Keratinocyte (primary cell): ENCODE results near the gene CDKN2B. TPM values are rescaled to one million over a fixed set of nuclear protein-coding genes. Genes with fewer than 3 reads are reported as not detected.

Experiments
- DNase-seq: peaks from one replicate; pipeline ENCODE4 v3.0.0-alpha.2; 2011; ENCODE audit warnings: low read depth, missing footprints, low spot score
- FAIRE-seq: peaks from 2 replicates; lab custom pipeline; 2011; peaks lifted over from hg19 to GRCh38; lab: Jason Lieb, UNC
- H2AFZ ChIP-seq: 2 replicates; pipeline ENCODE4 v1.6.0; 2012; ENCODE audit warnings: low read length, control low read depth, inconsistent platforms; ENCODE audit not compliant: control insufficient read depth
- H3K27ac ChIP-seq: 2 replicates; pipeline ENCODE4 v1.5.1; 2011; ENCODE audit warnings: low read length; ENCODE audit not compliant: control insufficient read depth, insufficient read depth
- H3K27me3 ChIP-seq: 3 replicates; pipeline ENCODE4 v1.6.0; 2011; ENCODE audit warnings: low read length; ENCODE audit not compliant: control insufficient read depth, insufficient read depth; ENCODE audit errors: extremely low read depth
- H3K36me3 ChIP-seq, 2 experiments: 2 replicates in 1 of 2; 3 replicates in 1 of 2; pipeline ENCODE4 v1.5.1; 2011; ENCODE audit warnings: low read length in 2 of 2, mild to moderate bottlenecking in 1 of 2; ENCODE audit not compliant: control insufficient read depth in 2 of 2, insufficient read depth in 2 of 2; ENCODE audit errors: extremely low read depth in 1 of 2
- H3K4me1 ChIP-seq: 3 replicates; pipeline ENCODE4 v1.5.1; 2011; ENCODE audit warnings: low read length; ENCODE audit not compliant: control insufficient read depth, insufficient read depth; ENCODE audit errors: extremely low read depth
- H3K4me2 ChIP-seq: 3 replicates; pipeline ENCODE4 v1.6.0; 2011; ENCODE audit warnings: low read depth, low read length; ENCODE audit not compliant: control insufficient read depth, insufficient read depth; ENCODE audit errors: extremely low read depth
- H3K4me3 ChIP-seq, 3 experiments: fragments of 200-600 bp in 1 of 3; sonication (generic) in 1 of 3; 2 replicates in 2 of 3; 3 replicates in 1 of 3; pipeline ENCODE4 v1.5.1; 2011 to 2016; ENCODE audit warnings: low read length in 3 of 3, mild to moderate bottlenecking in 3 of 3, control low read depth in 2 of 3, inconsistent platforms in 1 of 3, low read depth in 1 of 3, mixed read lengths in 1 of 3, mixed run types in 1 of 3, moderate library complexity in 1 of 3; ENCODE audit not compliant: control insufficient read depth in 2 of 3, insufficient read depth in 2 of 3; ENCODE audit errors: extremely low read depth in 1 of 3
- H3K79me2 ChIP-seq: 2 replicates; pipeline ENCODE4 v1.6.0; 2012; ENCODE audit warnings: low read length; ENCODE audit not compliant: control insufficient read depth, insufficient read depth
- H3K9ac ChIP-seq: 3 replicates; pipeline ENCODE4 v1.6.0; 2011; ENCODE audit warnings: low read length; ENCODE audit not compliant: control insufficient read depth, insufficient read depth; ENCODE audit errors: extremely low read depth
- H3K9me1 ChIP-seq: 3 replicates; pipeline ENCODE4 v1.6.0; 2011; ENCODE audit warnings: low read length; ENCODE audit not compliant: control insufficient read depth, insufficient read depth; ENCODE audit errors: extremely low read depth
- H3K9me3 ChIP-seq: 2 replicates; pipeline ENCODE4 v1.5.1; 2012; ENCODE audit warnings: low read depth, low read length; ENCODE audit not compliant: control insufficient read depth
- H4K20me1 ChIP-seq: 3 replicates; pipeline ENCODE4 v1.6.0; 2011; ENCODE audit warnings: low read length; ENCODE audit not compliant: control insufficient read depth, insufficient read depth; ENCODE audit errors: extremely low read depth
- CTCF ChIP-seq, 3 experiments: IDR thresholded peaks in 1 of 3; conservative IDR thresholded peaks in 1 of 3; optimal IDR thresholded peaks in 1 of 3; 2 replicates in 2 of 3; 3 replicates in 1 of 3; pipeline versions ENCODE3 to v1.5.1; 2011; ENCODE audit warnings: low read length in 3 of 3, mild to moderate bottlenecking in 3 of 3, moderate library complexity in 2 of 3, control low read depth in 1 of 3, inconsistent platforms in 1 of 3; ENCODE audit not compliant: insufficient read depth in 2 of 3; ENCODE audit errors: extremely low read depth in 1 of 3
- EZH2 ChIP-seq: IDR thresholded peaks from one replicate; pipeline ENCODE4 v1.6.1; 2012; ENCODE audit warnings: inconsistent platforms, mild to moderate bottlenecking, low read length, moderate library complexity
- dilution Hi-C: fragments of 300-500 bp; cut with MboI; formaldehyde crosslinking; loops from one replicate; pipeline ENCODE4 v1.7.0; 2020; ENCODE audit warnings: low sequenced_read_pairs; ENCODE audit not compliant: extremely low pct_ligation_motif_present
- polyA plus RNA-seq, 5 experiments: library from polyadenylated mRNA; depleted of rRNA in 3 of 5; stranded (reverse) in 3 of 5; stranded (forward) in 1 of 5; unstranded in 1 of 5; fragments of >200 nt; gene quantifications; 1 replicate in 1 of 5; 2 replicates in 3 of 5; 3 replicates in 1 of 5; pipeline versions ENCODE4 v1.2.1 to v1.2.3, GENCODE V29; 2011 to 2012; ENCODE audit warnings: missing spikeins in 2 of 5, low read depth in 1 of 5, low replicate concordance in 1 of 5

The CDKN2B gene
- polyA plus RNA-seq, 1 donor (not counting 4 experiments of a cell fraction or from before 2014, with no cell fraction given): 19.9 TPM

GRCh38 chr9:21976334-21976875 lies 32.7 kb downstream of the CDKN2B start:
- Histone ChIP-seq H3K36me3 (no peaks in the 10 kb centered on the region), H3K9ac (no peak overlapping the region), H4K20me1 (no peaks in the 10 kb centered on the region), H2AFZ (no peak overlapping the region), H3K27ac (no peak overlapping the region), H3K79me2 (no peaks in the 10 kb centered on the region), H3K4me1 (peaks cover 10% of the 10 kb centered on the region), H3K27me3 (peaks cover 60% of the 10 kb centered on the region), H3K9me1 (no peaks in the 10 kb centered on the region), H3K9me3 (no peaks in the 10 kb centered on the region), H3K4me3 (no peak overlapping the region), H3K4me2 (no peak overlapping the region)
- no peak for FAIRE-seq
- DNase-seq: no peak
- dilution Hi-C loops: no loop called here
- TF ChIP-seq EZH2 (no peak), CTCF (optimal IDR thresholded peaks at IDR 0.05 in 1 of 3, IDR thresholded peaks at IDR 0.05 in 1 of 3, conservative IDR thresholded peaks at IDR 0.05 in 1 of 3; ENCODE audit: extremely low read depth in 1 of 3, insufficient read depth in 2 of 3, low read length in 3 of 3) (no peak)

- H3K79me2 ChIP-seq: no peaks in the 10 kb centered on the region
- H3K4me3 ChIP-seq: peak overlapping the region; percentile 80 to 89 (median 85)
Observed at GRCh38 chr9:21974722-21975409, 34.2 kb downstream of the CDKN2B start.

More at GRCh38 chr9:21974722-21975409, 34.2 kb downstream of the CDKN2B start:
- H3K9me3 ChIP-seq: peaks cover 9% of the 10 kb centered on the region
- peaks cover 5 to 7% of the 10 kb centered on the region in 2 experiments for H3K36me3 ChIP-seq
- no peak for FAIRE-seq
- TF ChIP-seq EZH2 (no peak), CTCF (optimal IDR thresholded peaks at IDR 0.05 in 1 of 3, IDR thresholded peaks at IDR 0.05 in 1 of 3, conservative IDR thresholded peaks at IDR 0.05 in 1 of 3; ENCODE audit: extremely low read depth in 1 of 3, insufficient read depth in 2 of 3, low read length in 3 of 3) (no peak)
- H3K4me2 ChIP-seq: peak overlapping the region; percentile 98
- peak overlapping the region; percentile 54 for H3K27ac ChIP-seq
- peak overlapping the region; percentile 75 for H3K9ac ChIP-seq
- peak overlapping the region; percentile 81 for H2AFZ ChIP-seq
- dilution Hi-C loops: no loop called here
- H4K20me1 ChIP-seq: no peaks in the 10 kb centered on the region
- H3K9me1 ChIP-seq: no peaks in the 10 kb centered on the region
- H3K27me3 ChIP-seq: peaks cover 74% of the 10 kb centered on the region
- H3K4me1 ChIP-seq: peaks cover 10% of the 10 kb centered on the region
- DNase-seq: no peak
